Stomach (tissue), 9 donors: Measurements from ENCODE around the gene CRYM. TPM values are rescaled to one million over a fixed set of nuclear protein-coding genes. Genes with fewer than 3 reads are reported as not detected.
"Not testable (repeated sequence)": the region's sequence is repeated elsewhere in the genome, so short reads cannot be mapped to it uniquely, and the experiment has no call there.

ENCODE experiments used
- DNase-seq, 2 donors: peaks; one replicate each; pipeline versions ENCODE4 v3.0.0 to v3.0.0-alpha.2; 2013 to 2019
- H3K27ac ChIP-seq, 5 donors: fragments of 200-600 bp in 4 of 5; sonication (generic) in 4 of 5; one replicate each; pipeline ENCODE4 v1.5.1; 2013 to 2019; ENCODE audit warnings: mild to moderate bottlenecking in 1 of 5, moderate library complexity in 1 of 5
- H3K27me3 ChIP-seq, 3 donors: fragments of 200-600 bp; sonication (generic); one replicate each; pipeline ENCODE4 v1.5.1; 2017 to 2019; ENCODE audit warnings: mixed run types in 1 of 3
- H3K36me3 ChIP-seq, 4 donors: fragments of 200-600 bp; sonication (generic); 1 replicate in 3 of 4; 2 replicates in 1 of 4; pipeline ENCODE4 v1.5.1; 2016 to 2019
- H3K4me1 ChIP-seq, 4 donors: fragments of 200-600 bp; sonication (generic); one replicate each; pipeline ENCODE4 v1.5.1; 2016 to 2019
- H3K4me3 ChIP-seq, 4 donors: fragments of 200-600 bp; sonication (generic) in 3 of 4; one replicate each; pipeline ENCODE4 v1.5.1; 2016 to 2019; ENCODE audit warnings: mild to moderate bottlenecking in 1 of 4
- H3K9me3 ChIP-seq, 4 donors: fragments of 200-600 bp; sonication (generic); one replicate each; pipeline ENCODE4 v1.5.1; 2016 to 2019
- EP300 ChIP-seq: sonication (generic); formaldehyde crosslinking; IDR thresholded peaks from one replicate; pipeline ENCODE4 v1.6.1; 2017; ENCODE audit warnings: antibody characterized with exemption
- POLR2A ChIP-seq, 4 donors: fragments of 450-650 bp; IDR thresholded peaks; one replicate each; pipeline ENCODE4 v1.6.1; 2016; ENCODE audit warnings: antibody characterized with exemption in 4 of 4, control low read depth in 2 of 4, mild to moderate bottlenecking in 1 of 4, moderate library complexity in 1 of 4
- POLR2AphosphoS5 ChIP-seq, 3 donors: sonication (generic); formaldehyde crosslinking; IDR thresholded peaks; one replicate each; pipeline ENCODE4 v1.6.1; 2016; ENCODE audit warnings: antibody characterized with exemption in 3 of 3
- WGBS, 5 donors: extraction: QIAGEN DNeasy Blood & Tissue Kit in 3 of 5; methylation state at CpG; one replicate each; pipeline versions ENCODE4 v1.1.5 to v1.1.7; 2013 to 2018; 5-methylcytosine and 5-hydroxymethylcytosine counted together
- intact Hi-C: fragments of 100-400 bp; cut with DNase I; formaldehyde crosslinking; loops from one replicate; pipeline ENCODE4 v1.15.1; 2023; ENCODE audit warnings: low total_unique reads
- polyA plus RNA-seq, 3 donors: library from polyadenylated mRNA; stranded (reverse); fragments of 200-250 nt; gene quantifications; one replicate each; pipeline ENCODE4 v1.2.3, GENCODE V29; 2013
- total RNA-seq, 5 donors: library from RNA; depleted of rRNA; stranded (reverse); fragments of >200 nt; gene quantifications; one replicate each; pipeline versions ENCODE4 v1.1.0 to v1.2.3, GENCODE V29; 2014 to 2016
- TF ChIP-seq, protein P1 (sequence below), 7 experiments: fragments of 450-650 bp in 4 of 7; fragments of 200-600 bp in 3 of 7; sonication (generic) in 3 of 7; IDR thresholded peaks; one replicate each; pipeline ENCODE4 v1.5.1; 2016 to 2019; ENCODE audit warnings: antibody characterized with exemption in 7 of 7, control low read depth in 2 of 7, mild to moderate bottlenecking in 1 of 7
- donor health status: healthy with polysubstance abuse.
- donor health status: Bipolar disorder and iron deficiency.
- donor health status: healthy.

CRYM gene
- total and polyA plus RNA-seq, 8 donors, result 0.75 to 4.0 (median 3.3) TPM; not detected in 3

DNA sequence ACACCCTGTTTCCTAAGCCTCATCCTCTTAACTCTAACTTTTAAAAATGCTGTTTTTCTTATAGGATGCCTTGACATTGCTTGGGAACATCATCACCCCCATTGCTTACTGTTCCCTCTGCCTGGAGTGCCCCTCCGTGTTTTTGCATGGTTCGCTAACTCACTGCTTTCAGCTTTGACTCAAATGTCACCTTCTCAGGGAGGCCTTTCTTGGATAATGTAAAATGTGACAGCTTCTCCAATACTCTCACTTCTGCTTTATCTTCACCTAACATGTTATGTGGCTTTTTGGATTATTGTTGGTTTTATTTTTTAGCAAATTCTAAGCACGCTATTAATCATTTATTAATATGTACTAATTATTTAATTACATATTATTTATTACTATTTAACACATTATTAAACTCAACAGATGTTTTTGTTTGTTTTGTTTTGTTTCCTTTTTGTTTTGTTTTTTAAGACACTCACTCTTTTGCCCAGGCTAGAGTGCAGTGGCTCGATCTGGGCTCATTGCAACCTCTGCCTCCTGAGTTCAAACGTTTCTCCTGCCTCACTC is 3.8 kb downstream of the CRYM start:
- Histone ChIP-seq H3K27me3 (peaks cover 0 to 44% (median 24%) of the 10 kb centered on the region in 3 donors), H3K27ac (no peak overlapping the region), H3K4me3 (no peak overlapping the region), H3K9me3 (no peaks in the 10 kb centered on the region), H3K4me1 (peaks cover 3 to 16% (median 11%) of the 10 kb centered on the region in 4 donors), H3K36me3 (no peaks in the 10 kb centered on the region)
- DNase-seq, result no peak
- TF ChIP-seq POLR2A (IDR thresholded peaks at IDR 0.05) (no peak), EP300 (no peak), POLR2AphosphoS5 (IDR thresholded peaks at IDR 0.05) (no peak)
- 70 to 82% (median 80%) methylated on average over 5 of the region's 5 CpGs for WGBS, 5 donors
- intact Hi-C loops, result no loop called here

DNA sequence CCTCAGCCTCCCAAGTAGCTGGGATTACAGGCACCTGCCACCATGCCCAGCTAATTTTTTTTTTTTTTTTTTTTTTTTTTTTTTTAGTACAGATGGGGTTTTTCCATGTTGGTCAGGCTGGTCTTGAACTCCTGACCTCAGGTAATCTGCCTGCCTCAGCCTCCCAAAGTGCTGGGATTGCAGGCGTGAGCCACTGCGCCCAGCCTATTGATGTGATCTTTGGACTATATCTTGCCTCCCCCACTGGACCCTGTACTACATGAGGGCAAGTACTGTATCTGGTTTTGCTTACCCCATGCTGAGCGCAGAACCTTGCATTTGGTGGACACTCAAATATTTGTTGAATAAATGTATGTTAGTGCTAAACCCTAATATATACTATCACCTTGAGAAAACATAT is 5.3 kb downstream of the CRYM start:
- H3K4me3 ChIP-seq, DNase-seq, H3K36me3 ChIP-seq, intact Hi-C loops, H3K9me3 ChIP-seq, H3K4me1 ChIP-seq, H3K27ac ChIP-seq: not testable (repeated sequence)
- H3K27me3 ChIP-seq, result peaks cover 0 to 37% (median 16%) of the 10 kb centered on the region in 3 donors
- WGBS, 5 donors, result 86 to 90% (median 88%) methylated on average over 1 to 3 of the region's 3 CpGs

DNA sequence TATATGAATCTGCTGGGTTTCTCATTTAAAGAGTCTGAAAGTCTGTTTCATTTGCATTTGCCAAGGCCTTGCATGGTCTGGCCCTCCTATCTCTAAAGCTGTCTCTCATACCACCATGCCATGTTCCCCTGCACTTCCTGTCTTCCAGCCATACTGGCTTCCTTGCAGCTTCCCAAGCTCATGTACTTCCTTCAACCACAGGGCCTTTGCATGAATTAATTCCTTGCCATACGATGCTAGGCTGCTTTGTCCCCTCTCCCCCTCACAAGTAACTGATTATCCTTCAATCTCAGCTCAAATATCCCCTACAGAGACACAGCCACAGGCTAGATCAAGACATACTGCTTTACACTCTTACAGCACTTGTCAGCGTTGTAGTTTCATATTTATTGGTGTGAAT is 5.8 kb downstream of the CRYM start:
- intact Hi-C loops, result no loop called here
- no peaks in the 10 kb centered on the region for H3K36me3 ChIP-seq
- no peak overlapping the region for H3K4me3 ChIP-seq
- H3K4me1 ChIP-seq, result no peaks in the 10 kb centered on the region
- no peaks in the 10 kb centered on the region for H3K9me3 ChIP-seq
- DNase-seq, result no peak
- WGBS, 5 donors, result 61 to 81% (median 70%) methylated on average over 2 of the region's 2 CpGs
- TF ChIP-seq POLR2AphosphoS5 (IDR thresholded peaks at IDR 0.05), result no peak
- no peak for TF ChIP-seq POLR2A (IDR thresholded peaks at IDR 0.05)
- TF ChIP-seq, protein P1, sequence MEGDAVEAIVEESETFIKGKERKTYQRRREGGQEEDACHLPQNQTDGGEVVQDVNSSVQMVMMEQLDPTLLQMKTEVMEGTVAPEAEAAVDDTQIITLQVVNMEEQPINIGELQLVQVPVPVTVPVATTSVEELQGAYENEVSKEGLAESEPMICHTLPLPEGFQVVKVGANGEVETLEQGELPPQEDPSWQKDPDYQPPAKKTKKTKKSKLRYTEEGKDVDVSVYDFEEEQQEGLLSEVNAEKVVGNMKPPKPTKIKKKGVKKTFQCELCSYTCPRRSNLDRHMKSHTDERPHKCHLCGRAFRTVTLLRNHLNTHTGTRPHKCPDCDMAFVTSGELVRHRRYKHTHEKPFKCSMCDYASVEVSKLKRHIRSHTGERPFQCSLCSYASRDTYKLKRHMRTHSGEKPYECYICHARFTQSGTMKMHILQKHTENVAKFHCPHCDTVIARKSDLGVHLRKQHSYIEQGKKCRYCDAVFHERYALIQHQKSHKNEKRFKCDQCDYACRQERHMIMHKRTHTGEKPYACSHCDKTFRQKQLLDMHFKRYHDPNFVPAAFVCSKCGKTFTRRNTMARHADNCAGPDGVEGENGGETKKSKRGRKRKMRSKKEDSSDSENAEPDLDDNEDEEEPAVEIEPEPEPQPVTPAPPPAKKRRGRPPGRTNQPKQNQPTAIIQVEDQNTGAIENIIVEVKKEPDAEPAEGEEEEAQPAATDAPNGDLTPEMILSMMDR (IDR thresholded peaks at IDR 0.05), result no peak
- no peak for TF ChIP-seq EP300
- peaks cover 0 to 32% (median 11%) of the 10 kb centered on the region in 3 donors for H3K27me3 ChIP-seq
- H3K27ac ChIP-seq, result no peak overlapping the region

DNA sequence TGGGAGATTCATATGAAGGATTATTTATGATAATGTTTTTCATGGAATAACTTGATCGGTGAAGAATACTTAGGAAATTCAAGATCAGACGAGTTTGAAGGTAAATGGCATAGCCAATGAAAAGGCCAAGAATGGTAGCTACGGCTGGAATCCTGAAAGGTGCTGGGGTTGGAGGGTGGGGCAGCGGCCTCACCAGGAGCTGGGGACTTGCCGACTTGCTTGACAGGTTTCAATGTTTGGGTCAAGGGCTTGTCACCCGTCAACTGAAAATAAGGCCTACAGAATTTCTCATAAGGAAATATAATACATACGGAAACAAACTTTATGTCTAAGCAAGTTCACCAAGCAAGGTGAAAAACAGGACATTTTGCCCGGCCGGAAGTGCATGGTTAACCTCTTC is 9.9 kb downstream of the CRYM start:
- H3K4me1 ChIP-seq, result peaks cover 0 to 10% (median 3%) of the 10 kb centered on the region in 4 donors
- peak in 1 of 2 donors; percentile 26 for DNase-seq
- H3K27ac ChIP-seq, result no peak overlapping the region
- no peaks in the 10 kb centered on the region for H3K36me3 ChIP-seq
- H3K9me3 ChIP-seq, result no peaks in the 10 kb centered on the region
- no peak overlapping the region for H3K4me3 ChIP-seq
- intact Hi-C loops, result no loop called here
- TF ChIP-seq POLR2AphosphoS5 (IDR thresholded peaks at IDR 0.05) (no peak), EP300 (no peak), POLR2A (IDR thresholded peaks at IDR 0.05) (no peak)
- TF ChIP-seq, protein P1 (IDR thresholded peaks at IDR 0.05), result no peak
- no peaks in the 10 kb centered on the region for H3K27me3 ChIP-seq
- 71 to 85% (median 81%) methylated on average over 9 of the region's 9 CpGs for WGBS, 5 donors

DNA sequence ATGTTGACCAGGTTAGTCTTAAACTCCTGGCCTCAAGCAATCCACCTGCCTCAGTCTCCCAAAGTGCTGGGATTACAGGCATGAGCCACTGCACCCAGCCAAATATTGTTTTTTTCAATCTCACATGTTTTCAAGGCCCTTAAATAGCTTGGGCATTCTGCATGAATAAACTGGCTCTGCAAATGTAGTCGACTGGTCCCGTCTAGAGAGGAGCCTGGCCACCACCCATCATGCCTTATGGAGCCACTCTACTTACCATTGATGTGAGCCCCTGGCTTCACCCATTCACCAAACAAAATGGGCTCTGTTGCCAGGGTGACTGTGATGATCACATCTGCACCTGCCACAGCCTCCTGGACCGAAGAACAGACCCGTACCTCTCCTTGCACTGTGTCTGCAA is 10.8 kb downstream of the CRYM start:
- 87 to 94% (median 89%) methylated on average over 4 of the region's 4 CpGs for WGBS, 5 donors
- Histone ChIP-seq H3K27me3 (no peaks in the 10 kb centered on the region), H3K4me3 (no peak overlapping the region), H3K9me3 (no peaks in the 10 kb centered on the region), H3K36me3 (no peaks in the 10 kb centered on the region), H3K27ac (no peak overlapping the region), H3K4me1 (peaks cover 0 to 10% (median 3%) of the 10 kb centered on the region in 4 donors)
- no peak for TF ChIP-seq POLR2A (IDR thresholded peaks at IDR 0.05)
- intact Hi-C loops, result no loop called here
- no peak for DNase-seq

DNA sequence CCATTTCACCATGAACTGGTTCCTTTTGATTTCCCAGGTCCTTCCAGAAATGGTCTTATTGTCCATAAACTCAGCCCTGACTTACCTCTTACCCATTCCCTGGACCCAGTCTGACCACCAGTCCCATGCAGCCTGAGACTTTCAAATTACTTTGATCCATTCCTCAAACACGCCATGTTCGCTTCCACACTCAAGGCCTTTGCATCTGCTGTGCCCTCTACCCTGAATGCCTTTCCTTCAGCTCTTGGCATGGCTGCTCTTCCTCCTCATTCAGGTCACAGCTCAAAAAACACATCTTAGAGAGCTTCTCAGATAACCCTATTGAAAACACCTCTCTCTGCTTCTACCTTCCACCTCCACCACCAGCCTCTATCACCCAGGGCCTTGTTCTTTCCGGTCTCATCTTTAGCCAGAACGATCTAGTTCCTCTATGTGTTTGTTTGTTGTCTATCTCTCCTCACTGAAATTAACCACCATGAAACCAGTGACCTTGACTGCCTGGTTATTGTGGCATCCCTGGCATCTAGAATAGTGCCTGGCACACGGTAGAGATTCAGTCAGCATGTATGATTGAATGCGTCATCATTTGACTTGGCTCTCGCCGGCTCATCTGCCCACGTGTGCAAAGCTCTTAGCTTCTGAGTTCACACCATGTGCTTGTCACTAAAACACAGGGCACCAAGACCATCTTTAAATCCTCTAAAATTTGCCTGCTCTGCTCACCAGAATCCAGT is 12.8 kb downstream of the CRYM start:
- H3K27me3 ChIP-seq, result no peaks in the 10 kb centered on the region

More for the DNA sequence above, 12.8 kb downstream of the CRYM start:
- no peak for DNase-seq
- Histone ChIP-seq H3K9me3 (no peaks in the 10 kb centered on the region), H3K4me3 (no peak overlapping the region), H3K4me1 (peaks cover 0 to 26% (median 7%) of the 10 kb centered on the region in 4 donors), H3K27ac (no peak overlapping the region), H3K36me3 (no peaks in the 10 kb centered on the region)
- WGBS, 5 donors, result 88 to 94% (median 91%) methylated on average over 9 of the region's 9 CpGs
- intact Hi-C loops, result no loop called here
- TF ChIP-seq POLR2AphosphoS5 (IDR thresholded peaks at IDR 0.05) (no peak), POLR2A (IDR thresholded peaks at IDR 0.05) (no peak), EP300 (no peak)
- TF ChIP-seq, protein P1 (IDR thresholded peaks at IDR 0.05), result no peak
